HepG2 (cell line): ENCODE results near the gene FAM180A. TPM values are rescaled to one million over a fixed set of nuclear protein-coding genes. Genes with fewer than 3 reads are reported as not detected.

Experiments used
- ATAC-seq: fragments of 200-7000 bp; cut with Tn5 transposase; 3 replicates; pipeline ENCODE4 v1.9.1; 2020; ENCODE audit warnings: mild to moderate bottlenecking, moderate library complexity
- BruUV-seq: library from RNA; stranded (reverse); fragments of 400-500 nt; replicated peaks from 2 replicates; lab custom pipeline; 2021; lab: Mats Ljungman, UMichigan
- CTCF ChIA-PET: fragments of 300-600 bp; formaldehyde crosslinking; extraction: SDS; loops from one replicate; lab custom pipeline; 2021; ENCODE audit warnings: low total read pairs, inconsistent platforms, low intra/inter-chr PET ratio; lab: Yijun Ruan, JAX
- POLR2A ChIA-PET: fragments of 350-600 bp; sonication (Branson Sonifier 250); formaldehyde crosslinking; loops from one replicate; lab custom pipeline; 2020; ENCODE audit warnings: antibody characterized with exemption, inconsistent platforms; lab: Yijun Ruan, JAX
- DNase-seq: peaks from one replicate; pipeline ENCODE4 v3.0.0-alpha.2; 2015; ENCODE audit warnings: low spot score
- FAIRE-seq: peaks from 3 replicates; lab custom pipeline; 2011; peaks lifted over from hg19 to GRCh38; lab: Jason Lieb, UNC
- H2AFZ ChIP-seq: one replicate; pipeline ENCODE4 v1.6.1; 2011; ENCODE audit warnings: low read length, inconsistent platforms
- H3K27ac ChIP-seq: fragments of 300-600 bp; 3 replicates; pipeline ENCODE4 v1.8.0; 2011; ENCODE audit warnings: mixed run types, mild to moderate bottlenecking, mixed read lengths, low read length, inconsistent platforms; ENCODE audit not compliant: insufficient read depth; ENCODE audit errors: extremely low read length
- H3K27me3 ChIP-seq, 2 experiments: fragments of 200-600 bp in 1 of 2; 2 replicates in 1 of 2; 3 replicates in 1 of 2; pipeline versions ENCODE4 v1.6.0 to v1.8.0; 2011; ENCODE audit warnings: low read length in 2 of 2, mild to moderate bottlenecking in 2 of 2, moderate library complexity in 2 of 2, inconsistent platforms in 1 of 2; ENCODE audit not compliant: insufficient read depth in 2 of 2, control insufficient read depth in 1 of 2
- H3K36me3 ChIP-seq, 2 experiments: fragments of 200-600 bp in 1 of 2; replicated peaks in 1 of 2; 2 replicates in 1 of 2; 3 replicates in 1 of 2; pipeline versions ENCODE4 v1.5.1 to v1.8.0; 2011; ENCODE audit warnings: low read length in 2 of 2, inconsistent platforms in 1 of 2; ENCODE audit not compliant: insufficient read depth in 2 of 2, control insufficient read depth in 1 of 2
- H3K4me1 ChIP-seq: 2 replicates; pipeline ENCODE4 v1.5.1; 2012; ENCODE audit warnings: low read length, inconsistent platforms; ENCODE audit not compliant: insufficient read depth
- H3K4me2 ChIP-seq: 2 replicates; pipeline ENCODE4 v1.6.0; 2011; ENCODE audit warnings: low read depth, low read length, inconsistent platforms
- H3K4me3 ChIP-seq, 3 experiments: fragments of 200-600 bp in 1 of 3; sonication (generic), shearing (Covaris generic) in 1 of 3; replicated peaks in 1 of 3; 2 replicates each; pipeline ENCODE4 v1.5.1; 2011 to 2016; ENCODE audit warnings: low read length in 3 of 3, inconsistent platforms in 2 of 3, low read depth in 2 of 3, mild to moderate bottlenecking in 2 of 3, control low read depth in 1 of 3, mixed read lengths in 1 of 3; ENCODE audit not compliant: insufficient read depth in 1 of 3
- H3K79me2 ChIP-seq: one replicate; pipeline ENCODE4 v1.6.1; 2011; ENCODE audit warnings: low read length, inconsistent platforms; ENCODE audit not compliant: insufficient read depth
- H3K9ac ChIP-seq: 2 replicates; pipeline ENCODE4 v1.6.0; 2011; ENCODE audit warnings: mild to moderate bottlenecking, low read depth, low read length, inconsistent platforms; ENCODE audit not compliant: insufficient read depth
- H3K9me3 ChIP-seq: 2 replicates; pipeline ENCODE4 v1.5.1; 2012; ENCODE audit warnings: mild to moderate bottlenecking, low read length
- H4K20me1 ChIP-seq: 2 replicates; pipeline ENCODE4 v1.6.0; 2011; ENCODE audit warnings: inconsistent platforms, mild to moderate bottlenecking, low read length, moderate library complexity; ENCODE audit not compliant: insufficient read depth
- CCDC6 ChIP-seq: sonication (generic); formaldehyde crosslinking; IDR thresholded peaks from 2 replicates; pipeline ENCODE4 v1.8.1; 2022; ENCODE audit warnings: mild to moderate bottlenecking, missing genetic modification reagents, moderate library complexity
- KDM2A ChIP-seq: sonication (generic); formaldehyde crosslinking; IDR thresholded peaks from 2 replicates; pipeline ENCODE4 v1.4.0; 2020; ENCODE audit warnings: low read depth, missing genetic modification reagents, borderline replicate concordance
- STAG1 ChIP-seq: sonication (generic); formaldehyde crosslinking; IDR thresholded peaks from 2 replicates; pipeline ENCODE4 v1.4.0; 2020; ENCODE audit warnings: missing genetic modification reagents
- TOPORS ChIP-seq: sonication (generic); formaldehyde crosslinking; IDR thresholded peaks from 2 replicates; pipeline ENCODE4 v1.8.0; 2023; ENCODE audit warnings: mild to moderate bottlenecking, missing genetic modification reagents
- ZBTB34 ChIP-seq: sonication (generic); formaldehyde crosslinking; IDR thresholded peaks from 2 replicates; pipeline ENCODE4 v1.8.0; 2022; ENCODE audit warnings: mild to moderate bottlenecking, missing genetic modification reagents
- ZNF160 ChIP-seq: sonication (generic); formaldehyde crosslinking; IDR thresholded peaks from 2 replicates; pipeline ENCODE4 v1.8.0; 2022; ENCODE audit warnings: mild to moderate bottlenecking, inconsistent platforms, missing genetic modification reagents
- ZNF232 ChIP-seq: sonication (generic); formaldehyde crosslinking; IDR thresholded peaks from 2 replicates; pipeline ENCODE4 v1.4.0; 2020; ENCODE audit warnings: missing genetic modification reagents, borderline replicate concordance
- WGBS: methylation state at CpG from one replicate; pipeline ENCODE4 v1.1.6; 2017; ENCODE audit warnings: low lambda C conversion rate; 5-methylcytosine and 5-hydroxymethylcytosine counted together
- in situ Hi-C: cut with HindIII; loops from 2 replicates; pipeline ENCODE4 v1.10.0; 2017; ENCODE audit warnings: low pct_unique_long_range_greater_than_20kb; ENCODE audit not compliant: extremely low pct_ligation_motif_present
- intact Hi-C: fragments of 100-400 bp; cut with micrococcal nuclease; formaldehyde crosslinking; loops from one replicate; pipeline ENCODE4 v1.10.0; 2022; ENCODE audit not compliant: unreplicated experiment
- polyA plus RNA-seq, 8 experiments: library from polyadenylated mRNA; depleted of rRNA in 3 of 8; stranded (reverse) in 7 of 8; unstranded in 1 of 8; fragments of >200 nt; fragmentation: Illumina TruSeq in 4 of 8; extraction: Trizol in 4 of 8; gene quantifications; 2 replicates each; pipeline versions ENCODE4 v1.2.1 to v1.2.3, GENCODE V29; 2011 to 2016; ENCODE audit warnings: low read depth in 4 of 8, missing spikeins in 1 of 8, mixed read lengths in 1 of 8; ENCODE audit not compliant: insufficient read depth in 1 of 8
- total RNA-seq, 5 experiments: library from RNA; depleted of rRNA; stranded (reverse); fragments of >200 nt; fragmentation: Illumina TruSeq; extraction: Trizol; gene quantifications; 2 replicates each; pipeline ENCODE4 v1.2.3, GENCODE V29; 2016; ENCODE audit warnings: low read depth in 1 of 5
- TF ChIP-seq, protein P1 (sequence below): sonication (generic); formaldehyde crosslinking; IDR thresholded peaks from 2 replicates; pipeline ENCODE4 v1.9.0; 2021; ENCODE audit warnings: missing genetic modification reagents, borderline replicate concordance
- TF ChIP-seq, protein P2 (sequence below): sonication (generic); formaldehyde crosslinking; IDR thresholded peaks from 2 replicates; pipeline ENCODE4 v1.5.0; 2020; ENCODE audit warnings: mild to moderate bottlenecking, missing genetic modification reagents, moderate library complexity

The FAM180A gene
- total and polyA plus RNA-seq, 2 of the 13 experiments (the other 11 are each of a cell fraction or from before 2014, with no cell fraction given): not detected

- TF ChIP-seq, protein P1, sequence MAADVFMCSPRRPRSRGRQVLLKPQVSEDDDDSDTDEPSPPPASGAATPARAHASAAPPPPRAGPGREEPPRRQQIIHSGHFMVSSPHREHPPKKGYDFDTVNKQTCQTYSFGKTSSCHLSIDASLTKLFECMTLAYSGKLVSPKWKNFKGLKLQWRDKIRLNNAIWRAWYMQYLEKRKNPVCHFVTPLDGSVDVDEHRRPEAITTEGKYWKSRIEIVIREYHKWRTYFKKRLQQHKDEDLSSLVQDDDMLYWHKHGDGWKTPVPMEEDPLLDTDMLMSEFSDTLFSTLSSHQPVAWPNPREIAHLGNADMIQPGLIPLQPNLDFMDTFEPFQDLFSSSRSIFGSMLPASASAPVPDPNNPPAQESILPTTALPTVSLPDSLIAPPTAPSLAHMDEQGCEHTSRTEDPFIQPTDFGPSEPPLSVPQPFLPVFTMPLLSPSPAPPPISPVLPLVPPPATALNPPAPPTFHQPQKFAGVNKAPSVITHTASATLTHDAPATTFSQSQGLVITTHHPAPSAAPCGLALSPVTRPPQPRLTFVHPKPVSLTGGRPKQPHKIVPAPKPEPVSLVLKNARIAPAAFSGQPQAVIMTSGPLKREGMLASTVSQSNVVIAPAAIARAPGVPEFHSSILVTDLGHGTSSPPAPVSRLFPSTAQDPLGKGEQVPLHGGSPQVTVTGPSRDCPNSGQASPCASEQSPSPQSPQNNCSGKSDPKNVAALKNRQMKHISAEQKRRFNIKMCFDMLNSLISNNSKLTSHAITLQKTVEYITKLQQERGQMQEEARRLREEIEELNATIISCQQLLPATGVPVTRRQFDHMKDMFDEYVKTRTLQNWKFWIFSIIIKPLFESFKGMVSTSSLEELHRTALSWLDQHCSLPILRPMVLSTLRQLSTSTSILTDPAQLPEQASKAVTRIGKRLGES (CRISPR knock-in tag): no peak
- TF ChIP-seq ZNF160 (CRISPR knock-in tag) (no peak), ZBTB34 (CRISPR knock-in tag) (no peak), TOPORS (CRISPR knock-in tag) (no peak)
Observed at GRCh38 chr7:135709508-135709907, 39.1 kb downstream of the FAM180A start (continued).

- TF ChIP-seq STAG1 (CRISPR knock-in tag): peak; percentile 12; the same call in 1 of the 2 replicates
- TF ChIP-seq KDM2A (CRISPR knock-in tag): 0 out of 2 replicates have a peak, but pooled peaks have one; percentile 19
- no peak for TF ChIP-seq CCDC6 (CRISPR knock-in tag)
- no peak for TF ChIP-seq ZNF232 (CRISPR knock-in tag)
- TF ChIP-seq, protein P2, sequence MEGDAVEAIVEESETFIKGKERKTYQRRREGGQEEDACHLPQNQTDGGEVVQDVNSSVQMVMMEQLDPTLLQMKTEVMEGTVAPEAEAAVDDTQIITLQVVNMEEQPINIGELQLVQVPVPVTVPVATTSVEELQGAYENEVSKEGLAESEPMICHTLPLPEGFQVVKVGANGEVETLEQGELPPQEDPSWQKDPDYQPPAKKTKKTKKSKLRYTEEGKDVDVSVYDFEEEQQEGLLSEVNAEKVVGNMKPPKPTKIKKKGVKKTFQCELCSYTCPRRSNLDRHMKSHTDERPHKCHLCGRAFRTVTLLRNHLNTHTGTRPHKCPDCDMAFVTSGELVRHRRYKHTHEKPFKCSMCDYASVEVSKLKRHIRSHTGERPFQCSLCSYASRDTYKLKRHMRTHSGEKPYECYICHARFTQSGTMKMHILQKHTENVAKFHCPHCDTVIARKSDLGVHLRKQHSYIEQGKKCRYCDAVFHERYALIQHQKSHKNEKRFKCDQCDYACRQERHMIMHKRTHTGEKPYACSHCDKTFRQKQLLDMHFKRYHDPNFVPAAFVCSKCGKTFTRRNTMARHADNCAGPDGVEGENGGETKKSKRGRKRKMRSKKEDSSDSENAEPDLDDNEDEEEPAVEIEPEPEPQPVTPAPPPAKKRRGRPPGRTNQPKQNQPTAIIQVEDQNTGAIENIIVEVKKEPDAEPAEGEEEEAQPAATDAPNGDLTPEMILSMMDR (CRISPR knock-in tag): peak; percentile 37
- no peak for DNase-seq
- Histone ChIP-seq H3K4me1 (peaks cover 29% of the 10 kb centered on the region), H3K79me2 (no peaks in the 10 kb centered on the region), H3K9me3 (no peaks in the 10 kb centered on the region), H3K4me2 (no peak overlapping the region), H3K4me3 (no peak overlapping the region), H4K20me1 (no peaks in the 10 kb centered on the region), H3K9ac (no peak overlapping the region), H2AFZ (no peak overlapping the region), H3K27me3 (peaks cover 0 to 10% of the 10 kb centered on the region in 2 experiments; a peak in 4 of 5 replicates), H3K27ac (no peak overlapping the region), H3K36me3 (no peaks in the 10 kb centered on the region)
- ATAC-seq: peak; percentile 43; the same call in 2 of the 3 replicates
- in situ Hi-C loops: no loop called here
- intact Hi-C loops: no loop called here
- ChIA-PET POLR2A (no interaction called here), CTCF (no interaction called here)
- 48% methylated on average over 13 of the region's 14 CpGs for WGBS
- no peak for FAIRE-seq
- no TSS peak for BruUV-seq
Observed at GRCh38 chr7:135708041-135708440, 40.6 kb downstream of the FAM180A start.
